PC-9 (cell line): ENCODE data around the gene BPHL.

Experiments used
- EZH2 ChIP-seq: fragments of 200-600 bp; sonication (generic); IDR thresholded peaks from 2 replicates; pipeline ENCODE4 v1.8.0; 2017; ENCODE audit warnings: antibody characterized with exemption, low read depth
- TF ChIP-seq, protein P1 (sequence below): fragments of 200-600 bp; sonication (generic); conservative IDR thresholded peaks from 2 replicates; pipeline ENCODE4 v1.6.1; 2017; ENCODE audit warnings: mixed run types, antibody characterized with exemption, mild to moderate bottlenecking, moderate library complexity

DNA sequence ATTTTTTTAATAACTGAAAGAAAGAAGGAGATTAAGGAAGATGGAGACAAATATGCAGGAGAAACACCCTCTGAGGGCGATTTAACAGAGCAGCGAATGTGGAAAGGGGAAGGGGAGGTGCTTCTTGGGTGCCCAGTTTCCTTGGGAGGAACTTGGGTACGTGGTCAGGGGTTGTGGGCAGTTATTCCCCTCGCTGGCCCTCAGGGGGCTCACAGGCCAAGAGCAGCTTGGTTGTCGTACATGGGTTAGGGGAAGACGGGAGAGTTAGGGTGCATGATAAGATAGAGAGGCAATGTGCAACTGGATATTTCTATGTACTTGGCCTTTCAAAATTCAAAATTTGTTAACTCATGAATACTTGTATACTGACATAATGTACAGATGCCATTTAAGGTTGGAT, 45.9 kb downstream of the BPHL start:
- TF ChIP-seq, protein P1, sequence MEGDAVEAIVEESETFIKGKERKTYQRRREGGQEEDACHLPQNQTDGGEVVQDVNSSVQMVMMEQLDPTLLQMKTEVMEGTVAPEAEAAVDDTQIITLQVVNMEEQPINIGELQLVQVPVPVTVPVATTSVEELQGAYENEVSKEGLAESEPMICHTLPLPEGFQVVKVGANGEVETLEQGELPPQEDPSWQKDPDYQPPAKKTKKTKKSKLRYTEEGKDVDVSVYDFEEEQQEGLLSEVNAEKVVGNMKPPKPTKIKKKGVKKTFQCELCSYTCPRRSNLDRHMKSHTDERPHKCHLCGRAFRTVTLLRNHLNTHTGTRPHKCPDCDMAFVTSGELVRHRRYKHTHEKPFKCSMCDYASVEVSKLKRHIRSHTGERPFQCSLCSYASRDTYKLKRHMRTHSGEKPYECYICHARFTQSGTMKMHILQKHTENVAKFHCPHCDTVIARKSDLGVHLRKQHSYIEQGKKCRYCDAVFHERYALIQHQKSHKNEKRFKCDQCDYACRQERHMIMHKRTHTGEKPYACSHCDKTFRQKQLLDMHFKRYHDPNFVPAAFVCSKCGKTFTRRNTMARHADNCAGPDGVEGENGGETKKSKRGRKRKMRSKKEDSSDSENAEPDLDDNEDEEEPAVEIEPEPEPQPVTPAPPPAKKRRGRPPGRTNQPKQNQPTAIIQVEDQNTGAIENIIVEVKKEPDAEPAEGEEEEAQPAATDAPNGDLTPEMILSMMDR = no peak
- TF ChIP-seq EZH2 = no peak
